ENCODE results near the gene CR1L.

DNA sequence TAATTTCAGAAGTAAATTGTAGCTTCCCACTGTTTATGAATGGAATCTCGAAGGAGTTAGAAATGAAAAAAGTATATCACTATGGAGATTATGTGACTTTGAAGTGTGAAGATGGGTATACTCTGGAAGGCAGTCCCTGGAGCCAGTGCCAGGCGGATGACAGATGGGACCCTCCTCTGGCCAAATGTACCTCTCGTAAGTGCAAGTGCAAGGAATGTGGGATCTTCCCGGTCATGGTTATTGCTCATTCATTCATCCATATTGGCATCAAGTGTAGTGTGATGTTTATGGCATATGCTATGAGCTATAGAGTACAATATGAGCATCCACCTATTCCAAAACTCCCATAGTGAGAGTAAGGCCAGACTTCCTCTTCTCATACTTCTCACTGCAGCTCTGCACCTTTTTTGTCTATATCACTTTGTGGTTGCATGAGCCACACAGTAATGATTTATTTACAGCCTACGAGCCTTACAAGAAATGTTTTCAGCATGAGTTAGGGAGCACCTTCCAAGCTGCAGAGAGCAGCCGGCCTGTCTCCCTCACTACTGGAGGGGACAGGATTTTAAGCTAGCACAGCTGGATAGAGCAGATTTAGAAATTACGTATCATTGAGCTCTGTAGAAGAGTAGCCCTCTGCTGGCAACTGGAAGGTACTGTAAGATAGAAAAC lies 24.9 kb upstream of the CR1L start:
- TF ChIP-seq, protein P1, sequence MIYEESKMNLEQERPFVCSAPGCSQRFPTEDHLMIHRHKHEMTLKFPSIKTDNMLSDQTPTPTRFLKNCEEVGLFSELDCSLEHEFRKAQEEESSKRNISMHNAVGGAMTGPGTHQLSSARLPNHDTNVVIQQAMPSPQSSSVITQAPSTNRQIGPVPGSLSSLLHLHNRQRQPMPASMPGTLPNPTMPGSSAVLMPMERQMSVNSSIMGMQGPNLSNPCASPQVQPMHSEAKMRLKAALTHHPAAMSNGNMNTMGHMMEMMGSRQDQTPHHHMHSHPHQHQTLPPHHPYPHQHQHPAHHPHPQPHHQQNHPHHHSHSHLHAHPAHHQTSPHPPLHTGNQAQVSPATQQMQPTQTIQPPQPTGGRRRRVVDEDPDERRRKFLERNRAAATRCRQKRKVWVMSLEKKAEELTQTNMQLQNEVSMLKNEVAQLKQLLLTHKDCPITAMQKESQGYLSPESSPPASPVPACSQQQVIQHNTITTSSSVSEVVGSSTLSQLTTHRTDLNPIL (CRISPR knock-in tag; IDR thresholded peaks at IDR 0.05; ENCODE audit: low read depth), result no peak
- TF ChIP-seq, protein P2, sequence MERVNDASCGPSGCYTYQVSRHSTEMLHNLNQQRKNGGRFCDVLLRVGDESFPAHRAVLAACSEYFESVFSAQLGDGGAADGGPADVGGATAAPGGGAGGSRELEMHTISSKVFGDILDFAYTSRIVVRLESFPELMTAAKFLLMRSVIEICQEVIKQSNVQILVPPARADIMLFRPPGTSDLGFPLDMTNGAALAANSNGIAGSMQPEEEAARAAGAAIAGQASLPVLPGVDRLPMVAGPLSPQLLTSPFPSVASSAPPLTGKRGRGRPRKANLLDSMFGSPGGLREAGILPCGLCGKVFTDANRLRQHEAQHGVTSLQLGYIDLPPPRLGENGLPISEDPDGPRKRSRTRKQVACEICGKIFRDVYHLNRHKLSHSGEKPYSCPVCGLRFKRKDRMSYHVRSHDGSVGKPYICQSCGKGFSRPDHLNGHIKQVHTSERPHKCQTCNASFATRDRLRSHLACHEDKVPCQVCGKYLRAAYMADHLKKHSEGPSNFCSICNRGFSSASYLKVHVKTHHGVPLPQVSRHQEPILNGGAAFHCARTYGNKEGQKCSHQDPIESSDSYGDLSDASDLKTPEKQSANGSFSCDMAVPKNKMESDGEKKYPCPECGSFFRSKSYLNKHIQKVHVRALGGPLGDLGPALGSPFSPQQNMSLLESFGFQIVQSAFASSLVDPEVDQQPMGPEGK (CRISPR knock-in tag; IDR thresholded peaks at IDR 0.05; ENCODE audit: borderline replicate concordance), result no peak
- TF ChIP-seq RARB (CRISPR knock-in tag; IDR thresholded peaks at IDR 0.05), result no peak
- TF ChIP-seq BACH2 (CRISPR knock-in tag; IDR thresholded peaks at IDR 0.05; ENCODE audit: borderline replicate concordance), result no peak
- no peak for TF ChIP-seq ISL1 (CRISPR knock-in tag; IDR thresholded peaks at IDR 0.05)
- TF ChIP-seq CSDC2 (CRISPR knock-in tag; IDR thresholded peaks at IDR 0.05), result no peak
- TF ChIP-seq ARNTL (CRISPR knock-in tag; IDR thresholded peaks at IDR 0.05; ENCODE audit: borderline replicate concordance, low read depth), result no peak
- no peak for TF ChIP-seq ZFP30 (CRISPR knock-in tag; IDR thresholded peaks at IDR 0.05)
- TF ChIP-seq OSR1 (CRISPR knock-in tag; IDR thresholded peaks at IDR 0.05), result no peak
- no peak for TF ChIP-seq ZC3H10 (CRISPR knock-in tag; IDR thresholded peaks at IDR 0.05)
- no peak for TF ChIP-seq ZFP3 (CRISPR knock-in tag; IDR thresholded peaks at IDR 0.05)
- TF ChIP-seq ZNF565 (CRISPR knock-in tag; conservative IDR thresholded peaks at IDR 0.05; ENCODE audit: low read depth), result no peak
- no peak for TF ChIP-seq PPARA (CRISPR knock-in tag; IDR thresholded peaks at IDR 0.05; ENCODE audit: borderline replicate concordance)
- TF ChIP-seq, protein P3, sequence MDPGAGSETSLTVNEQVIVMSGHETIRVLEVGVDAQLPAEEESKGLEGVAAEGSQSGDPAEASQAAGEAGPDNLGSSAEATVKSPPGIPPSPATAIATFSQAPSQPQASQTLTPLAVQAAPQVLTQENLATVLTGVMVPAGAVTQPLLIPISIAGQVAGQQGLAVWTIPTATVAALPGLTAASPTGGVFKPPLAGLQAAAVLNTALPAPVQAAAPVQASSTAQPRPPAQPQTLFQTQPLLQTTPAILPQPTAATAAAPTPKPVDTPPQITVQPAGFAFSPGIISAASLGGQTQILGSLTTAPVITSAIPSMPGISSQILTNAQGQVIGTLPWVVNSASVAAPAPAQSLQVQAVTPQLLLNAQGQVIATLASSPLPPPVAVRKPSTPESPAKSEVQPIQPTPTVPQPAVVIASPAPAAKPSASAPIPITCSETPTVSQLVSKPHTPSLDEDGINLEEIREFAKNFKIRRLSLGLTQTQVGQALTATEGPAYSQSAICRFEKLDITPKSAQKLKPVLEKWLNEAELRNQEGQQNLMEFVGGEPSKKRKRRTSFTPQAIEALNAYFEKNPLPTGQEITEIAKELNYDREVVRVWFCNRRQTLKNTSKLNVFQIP (CRISPR knock-in tag; IDR thresholded peaks at IDR 0.05; ENCODE audit: borderline replicate concordance, low read depth), result no peak

Data from SK-N-SH treated with all-trans-retinoic acid at 6 μM for 48 hours (cell line).